Activated T-helper 17 cell treated with anti-CD3 and anti-CD28 coated beads, Interleukin-2, amount 50 U/mL, for 72 hours (primary cell): ENCODE measurements around the gene XPR1. TPM values are rescaled to one million over a fixed set of nuclear protein-coding genes. Genes with fewer than 3 reads are reported as not detected.
"Not testable (repeated sequence)": the region's sequence is repeated elsewhere in the genome, so short reads cannot be mapped to it uniquely, and the experiment has no call there.

Source experiments
- ATAC-seq: fragments of 150-1000 bp; cut with Tn5 transposase; replicated peaks from 2 replicates; pipeline ENCODE4 v1.10.0; 2021; ENCODE audit warnings: mild to moderate bottlenecking, moderate library complexity
- H3K27ac Mint-ChIP-seq: one replicate; pipeline ENCODE4 v1.8.0; 2022; ENCODE audit warnings: mixed read lengths
- H3K27me3 Mint-ChIP-seq: one replicate; pipeline ENCODE4 v1.8.0; 2022; ENCODE audit warnings: mixed read lengths
- H3K36me3 Mint-ChIP-seq: one replicate; pipeline ENCODE4 v1.8.0; 2022; ENCODE audit warnings: low read depth, mild to moderate bottlenecking, mixed read lengths
- H3K4me1 Mint-ChIP-seq: one replicate; pipeline ENCODE4 v1.8.0; 2022; ENCODE audit warnings: mixed read lengths
- H3K4me3 Mint-ChIP-seq: one replicate; pipeline ENCODE4 v1.8.0; 2022; ENCODE audit warnings: mild to moderate bottlenecking, mixed read lengths
- H3K9me3 Mint-ChIP-seq: one replicate; pipeline ENCODE4 v1.8.0; 2022; ENCODE audit warnings: mixed read lengths
- total RNA-seq, 2 donors: library from RNA; stranded (reverse); gene quantifications; one replicate each; pipeline ENCODE4 v1.2.3, GENCODE V29; 2022

Gene XPR1
- total RNA-seq, 2 donors from 2014 or later = 16.4 to 25.4 TPM

- Mint-ChIP-seq H3K27me3 (no peaks in the 10 kb centered on the region), H3K9me3 (no peaks in the 10 kb centered on the region), H3K4me3 (no peak overlapping the region)
Measured at GRCh38 chr1:180644526-180645192, 12.8 kb downstream of the XPR1 start.

GRCh38 chr1:180645261-180645660, 13.4 kb downstream of the XPR1 start:
- peaks cover 19% of the 10 kb centered on the region for H3K4me1 Mint-ChIP-seq
- not testable (repeated sequence) for H3K27ac Mint-ChIP-seq, ATAC-seq

More at GRCh38 chr1:180644526-180645192, 12.8 kb downstream of the XPR1 start:
- H3K4me1 Mint-ChIP-seq = peaks cover 17% of the 10 kb centered on the region
- peaks cover 5% of the 10 kb centered on the region for H3K36me3 Mint-ChIP-seq
- ATAC-seq = no peak
- no peak overlapping the region for H3K27ac Mint-ChIP-seq

GRCh38 chr1:180646093-180646492, 14.3 kb downstream of the XPR1 start:
- peaks cover 14% of the 10 kb centered on the region for H3K4me1 Mint-ChIP-seq
- peak overlapping the region; percentile 20 for H3K27ac Mint-ChIP-seq
- H3K4me3 Mint-ChIP-seq = peak overlapping the region; percentile 32
- peak; percentile 67 for ATAC-seq
- H3K36me3 Mint-ChIP-seq = peaks cover 5% of the 10 kb centered on the region
- H3K27me3 Mint-ChIP-seq = no peaks in the 10 kb centered on the region
- H3K9me3 Mint-ChIP-seq = no peaks in the 10 kb centered on the region

More at GRCh38 chr1:180645261-180645660, 13.4 kb downstream of the XPR1 start:
- H3K27me3 Mint-ChIP-seq, H3K4me3 Mint-ChIP-seq, H3K9me3 Mint-ChIP-seq, H3K36me3 Mint-ChIP-seq: not testable (repeated sequence)

- H3K4me3 Mint-ChIP-seq = peak overlapping the region; percentile 32
- H3K9me3 Mint-ChIP-seq = no peaks in the 10 kb centered on the region
- ATAC-seq = peak; percentile 85
- peak overlapping the region; percentile 20 for H3K27ac Mint-ChIP-seq
- H3K36me3 Mint-ChIP-seq = peaks cover 5% of the 10 kb centered on the region
- no peaks in the 10 kb centered on the region for H3K27me3 Mint-ChIP-seq
- H3K4me1 Mint-ChIP-seq = peaks cover 14% of the 10 kb centered on the region
Measured at GRCh38 chr1:180646547-180646946, 14.7 kb downstream of the XPR1 start.

GRCh38 chr1:180652792-180653191, 21.0 kb downstream of the XPR1 start:
- H3K4me3 Mint-ChIP-seq = no peak overlapping the region
- H3K36me3 Mint-ChIP-seq = peaks cover 7% of the 10 kb centered on the region
- H3K27me3 Mint-ChIP-seq = no peaks in the 10 kb centered on the region
- peaks cover 4% of the 10 kb centered on the region for H3K9me3 Mint-ChIP-seq
- no peak for ATAC-seq
- H3K4me1 Mint-ChIP-seq = peaks cover 5% of the 10 kb centered on the region
- no peak overlapping the region for H3K27ac Mint-ChIP-seq

- Mint-ChIP-seq H3K4me3 (no peak overlapping the region), H3K36me3 (peaks cover 53% of the 10 kb centered on the region), H3K9me3 (peaks cover 39% of the 10 kb centered on the region), H3K4me1 (peaks cover 4% of the 10 kb centered on the region), H3K27ac (no peak overlapping the region), H3K27me3 (no peaks in the 10 kb centered on the region)
- ATAC-seq = no peak
Measured at GRCh38 chr1:180662709-180663108, 30.9 kb downstream of the XPR1 start.

GRCh38 chr1:180670681-180671080, 38.9 kb downstream of the XPR1 start:
- Mint-ChIP-seq H3K4me1 (no peaks in the 10 kb centered on the region), H3K27me3 (no peaks in the 10 kb centered on the region), H3K9me3 (peaks cover 19% of the 10 kb centered on the region), H3K36me3 (peaks cover 42% of the 10 kb centered on the region), H3K4me3 (no peak overlapping the region), H3K27ac (no peak overlapping the region)
- ATAC-seq = no peak

GRCh38 chr1:180672105-180672504, 40.3 kb downstream of the XPR1 start:
- no peak overlapping the region for H3K4me3 Mint-ChIP-seq
- H3K27ac Mint-ChIP-seq = no peak overlapping the region
- H3K4me1 Mint-ChIP-seq = no peaks in the 10 kb centered on the region
- peaks cover 33% of the 10 kb centered on the region for H3K36me3 Mint-ChIP-seq
- no peaks in the 10 kb centered on the region for H3K27me3 Mint-ChIP-seq
- peaks cover 15% of the 10 kb centered on the region for H3K9me3 Mint-ChIP-seq
- no peak for ATAC-seq

- H3K27me3 Mint-ChIP-seq = no peaks in the 10 kb centered on the region
Measured at GRCh38 chr1:180672505-180672904, 40.7 kb downstream of the XPR1 start.

GRCh38 chr1:180674603-180675530, 43.0 kb downstream of the XPR1 start:
- no peaks in the 10 kb centered on the region for H3K4me1 Mint-ChIP-seq
- H3K4me3 Mint-ChIP-seq = no peak overlapping the region
- peaks cover 19% of the 10 kb centered on the region for H3K36me3 Mint-ChIP-seq
- no peak for ATAC-seq
- no peaks in the 10 kb centered on the region for H3K27me3 Mint-ChIP-seq
- peaks cover 11% of the 10 kb centered on the region for H3K9me3 Mint-ChIP-seq
- H3K27ac Mint-ChIP-seq = no peak overlapping the region

More at GRCh38 chr1:180672505-180672904, 40.7 kb downstream of the XPR1 start:
- no peak for ATAC-seq
- peaks cover 11% of the 10 kb centered on the region for H3K9me3 Mint-ChIP-seq
- H3K4me3 Mint-ChIP-seq = no peak overlapping the region
- no peaks in the 10 kb centered on the region for H3K4me1 Mint-ChIP-seq
- no peak overlapping the region for H3K27ac Mint-ChIP-seq
- H3K36me3 Mint-ChIP-seq = peaks cover 29% of the 10 kb centered on the region

GRCh38 chr1:180675586-180675985, 43.8 kb downstream of the XPR1 start:
- H3K27ac Mint-ChIP-seq = no peak overlapping the region
- peaks cover 14% of the 10 kb centered on the region for H3K36me3 Mint-ChIP-seq
- no peaks in the 10 kb centered on the region for H3K4me1 Mint-ChIP-seq
- H3K27me3 Mint-ChIP-seq = no peaks in the 10 kb centered on the region
- H3K4me3 Mint-ChIP-seq = no peak overlapping the region
- ATAC-seq = no peak
- peaks cover 7% of the 10 kb centered on the region for H3K9me3 Mint-ChIP-seq

- no peak for ATAC-seq
- Mint-ChIP-seq H3K9me3 (peaks cover 3% of the 10 kb centered on the region), H3K4me3 (no peak overlapping the region), H3K36me3 (peaks cover 41% of the 10 kb centered on the region), H3K4me1 (no peaks in the 10 kb centered on the region), H3K27ac (no peak overlapping the region), H3K27me3 (no peaks in the 10 kb centered on the region)
Measured at GRCh38 chr1:180680558-180681144, 48.8 kb downstream of the XPR1 start.

- H3K27ac Mint-ChIP-seq, H3K27me3 Mint-ChIP-seq: not testable (repeated sequence)
Measured at GRCh38 chr1:180683117-180683516, 51.3 kb downstream of the XPR1 start.

GRCh38 chr1:180691322-180691913, 59.6 kb downstream of the XPR1 start:
- Mint-ChIP-seq H3K27ac (no peak overlapping the region), H3K4me3 (no peak overlapping the region), H3K4me1 (peaks cover 12% of the 10 kb centered on the region), H3K9me3 (peaks cover 7% of the 10 kb centered on the region), H3K27me3 (no peaks in the 10 kb centered on the region), H3K36me3 (peaks cover 11% of the 10 kb centered on the region)
- no peak for ATAC-seq

More at GRCh38 chr1:180683117-180683516, 51.3 kb downstream of the XPR1 start:
- H3K9me3 Mint-ChIP-seq, H3K4me1 Mint-ChIP-seq, ATAC-seq, H3K4me3 Mint-ChIP-seq: not testable (repeated sequence)
- peaks cover 50% of the 10 kb centered on the region for H3K36me3 Mint-ChIP-seq
